Gastroesophageal sphincter (tissue), 4 donors: ENCODE results near the gene SHOC1. TPM values are rescaled to one million over a fixed set of nuclear protein-coding genes. Genes with fewer than 3 reads are reported as not detected.
A peak's percentile ranks its signal among the peaks of the same experiment; 100 is the strongest.

Source experiments
- ATAC-seq: fragments of 150-250 bp; one replicate; pipeline ENCODE4 v1.9.1; 2016; ENCODE audit warnings: mild to moderate bottlenecking, moderate library complexity
- H3K27ac ChIP-seq, 4 donors: fragments of 200-600 bp; sonication (generic) in 3 of 4; 1 replicate in 3 of 4; 2 replicates in 1 of 4; pipeline ENCODE4 v1.5.1; 2016 to 2019
- H3K27me3 ChIP-seq: fragments of 200-600 bp; sonication (generic); one replicate; pipeline ENCODE4 v1.5.1; 2019
- H3K36me3 ChIP-seq, 2 donors: fragments of 200-600 bp; sonication (generic); one replicate each; pipeline ENCODE4 v1.5.1; 2019; ENCODE audit warnings: control low read depth in 1 of 2
- H3K4me1 ChIP-seq, 3 donors: fragments of 200-600 bp; sonication (generic); 1 replicate in 2 of 3; 2 replicates in 1 of 3; pipeline ENCODE4 v1.5.1; 2016 to 2019; ENCODE audit warnings: control low read depth in 2 of 3
- H3K4me3 ChIP-seq, 2 donors: fragments of 200-600 bp; sonication (generic); one replicate each; pipeline ENCODE4 v1.5.1; 2019; ENCODE audit warnings: mild to moderate bottlenecking in 1 of 2, moderate library complexity in 1 of 2
- H3K9me3 ChIP-seq, 3 donors: fragments of 200-600 bp; sonication (generic); one replicate each; pipeline ENCODE4 v1.5.1; 2017 to 2019; ENCODE audit warnings: control low read depth in 2 of 3
- CTCF ChIP-seq, 4 experiments: fragments of 200-600 bp in 2 of 4; fragments of 450-650 bp in 2 of 4; sonication (generic) in 1 of 4; IDR thresholded peaks; one replicate each; pipeline ENCODE4 v1.5.1; 2017 to 2019; ENCODE audit warnings: antibody characterized with exemption in 4 of 4, mild to moderate bottlenecking in 2 of 4, moderate library complexity in 2 of 4
- EP300 ChIP-seq: sonication (generic); formaldehyde crosslinking; IDR thresholded peaks from one replicate; pipeline ENCODE4 v1.6.1; 2017; ENCODE audit warnings: antibody characterized with exemption, mild to moderate bottlenecking
- POLR2A ChIP-seq, 2 donors: fragments of 450-650 bp; IDR thresholded peaks; one replicate each; pipeline ENCODE4 v1.6.1; 2017; ENCODE audit warnings: antibody characterized with exemption in 2 of 2, mild to moderate bottlenecking in 2 of 2, moderate library complexity in 1 of 2
- POLR2AphosphoS5 ChIP-seq: sonication (generic); formaldehyde crosslinking; IDR thresholded peaks from one replicate; pipeline ENCODE4 v1.6.1; 2017; ENCODE audit warnings: antibody characterized with exemption
- WGBS, 2 donors: methylation state at CpG; one replicate each; pipeline ENCODE4 v1.1.5; 2018; ENCODE audit warnings: low coverage in 1 of 2; 5-methylcytosine and 5-hydroxymethylcytosine counted together
- total RNA-seq, 4 donors: library from RNA; depleted of rRNA; stranded (reverse); fragments of >200 nt; gene quantifications; one replicate each; pipeline ENCODE4 v1.1.0, GENCODE V29; 2016

SHOC1 gene
- total RNA-seq, 4 donors from 2014 or later = not detected

- Histone ChIP-seq H3K4me3 (no peak overlapping the region), H3K4me1 (peaks cover 0 to 22% (median 0%) of the 10 kb centered on the region in 3 donors), H3K36me3 (no peaks in the 10 kb centered on the region), H3K27ac (no peak overlapping the region), H3K27me3 (no peaks in the 10 kb centered on the region), H3K9me3 (no peaks in the 10 kb centered on the region)
- WGBS, 2 donors = 69 to 74% methylated on average over 4 to 6 of the region's 6 CpGs
- TF ChIP-seq EP300 = no peak
- no peak for TF ChIP-seq POLR2AphosphoS5
- TF ChIP-seq POLR2A (IDR thresholded peaks at IDR 0.05) = no peak
- TF ChIP-seq CTCF (IDR thresholded peaks at IDR 0.05) = no peak
- peak; percentile 34 for ATAC-seq
Measured at GRCh38 chr9:111839387-111839786, 44.6 kb upstream of the SHOC1 start.

GRCh38 chr9:111838439-111838838 is 43.7 kb upstream of the SHOC1 start:
- Histone ChIP-seq H3K9me3 (no peaks in the 10 kb centered on the region), H3K27me3 (no peaks in the 10 kb centered on the region), H3K36me3 (no peaks in the 10 kb centered on the region), H3K27ac (no peak overlapping the region), H3K4me1 (peaks cover 0 to 22% (median 0%) of the 10 kb centered on the region in 3 donors), H3K4me3 (no peak overlapping the region)
- ATAC-seq = no peak
- TF ChIP-seq EP300 (no peak), POLR2AphosphoS5 (no peak), POLR2A (IDR thresholded peaks at IDR 0.05) (no peak), CTCF (IDR thresholded peaks at IDR 0.05) (no peak)
- 28 to 29% methylated on average over 2 of the region's 2 CpGs for WGBS, 2 donors

- H3K9me3 ChIP-seq = no peaks in the 10 kb centered on the region
- WGBS, 2 donors = 36 to 63% methylated on average over 1 to 2 of the region's 2 CpGs
- TF ChIP-seq CTCF (IDR thresholded peaks at IDR 0.05) (no peak), EP300 (no peak), POLR2A (IDR thresholded peaks at IDR 0.05) (no peak), POLR2AphosphoS5 (no peak)
- no peak overlapping the region for H3K27ac ChIP-seq
- H3K36me3 ChIP-seq = no peaks in the 10 kb centered on the region
- H3K4me3 ChIP-seq = no peak overlapping the region
- H3K27me3 ChIP-seq = no peaks in the 10 kb centered on the region
- H3K4me1 ChIP-seq = peaks cover 0 to 22% (median 0%) of the 10 kb centered on the region in 3 donors
- no peak for ATAC-seq
Measured at GRCh38 chr9:111836311-111836710, 41.6 kb upstream of the SHOC1 start.

- Histone ChIP-seq H3K27me3 (no peaks in the 10 kb centered on the region), H3K27ac (no peak overlapping the region), H3K4me3 (no peak overlapping the region), H3K4me1 (peaks cover 0 to 1% (median 0%) of the 10 kb centered on the region in 3 donors), H3K36me3 (no peaks in the 10 kb centered on the region), H3K9me3 (no peaks in the 10 kb centered on the region)
- 91% methylated on average over 4 of the region's 4 CpGs for WGBS, 2 donors
- no peak for TF ChIP-seq POLR2AphosphoS5
- no peak for TF ChIP-seq EP300
- TF ChIP-seq POLR2A (IDR thresholded peaks at IDR 0.05) = no peak
- TF ChIP-seq CTCF (IDR thresholded peaks at IDR 0.05) = no peak
- ATAC-seq = no peak
Measured at GRCh38 chr9:111833941-111834340, 39.2 kb upstream of the SHOC1 start.

GRCh38 chr9:111832449-111832848 is 37.7 kb upstream of the SHOC1 start:
- TF ChIP-seq POLR2A (IDR thresholded peaks at IDR 0.05) (no peak), CTCF (IDR thresholded peaks at IDR 0.05) (no peak), POLR2AphosphoS5 (no peak)

More at GRCh38 chr9:111832449-111832848, 37.7 kb upstream of the SHOC1 start:
- H3K9me3 ChIP-seq = no peaks in the 10 kb centered on the region
- H3K27me3 ChIP-seq = no peaks in the 10 kb centered on the region
- no peak overlapping the region for H3K4me3 ChIP-seq
- no peaks in the 10 kb centered on the region for H3K4me1 ChIP-seq
- ATAC-seq = no peak
- H3K36me3 ChIP-seq = no peaks in the 10 kb centered on the region
- no peak overlapping the region for H3K27ac ChIP-seq
- WGBS, 2 donors = 81 to 95% methylated on average over 2 of the region's 2 CpGs
